HEK293 (cell line): ENCODE results near the gene ADSS1.

Experiments used
- BCL11A ChIP-seq: fragments of 450-650 bp; formaldehyde crosslinking; IDR thresholded peaks from 2 replicates; pipeline ENCODE4 v1.5.1; 2016; ENCODE audit warnings: low read depth, missing biosample characterization, missing genetic modification characterization
- EGR2 ChIP-seq: fragments of 450-650 bp; formaldehyde crosslinking; IDR thresholded peaks from 2 replicates; pipeline ENCODE4 v1.5.1; 2016; ENCODE audit warnings: low read depth, missing biosample characterization, missing genetic modification characterization
- GLIS1 ChIP-seq: fragments of 450-650 bp; formaldehyde crosslinking; IDR thresholded peaks from 2 replicates; pipeline ENCODE4 v1.5.1; 2016; ENCODE audit warnings: missing biosample characterization, missing genetic modification characterization
- KLF10 ChIP-seq: fragments of 450-650 bp; IDR thresholded peaks from 2 replicates; pipeline ENCODE4 v1.5.1; 2018; ENCODE audit warnings: missing biosample characterization, mild to moderate bottlenecking, missing genetic modification characterization
- KLF8 ChIP-seq: fragments of 450-650 bp; formaldehyde crosslinking; IDR thresholded peaks from 2 replicates; pipeline ENCODE4 v1.5.1; 2016; ENCODE audit warnings: missing biosample characterization, missing genetic modification characterization
- PRDM1 ChIP-seq: fragments of 450-650 bp; formaldehyde crosslinking; IDR thresholded peaks from 2 replicates; pipeline ENCODE4; 2016; ENCODE audit warnings: missing biosample characterization, missing genetic modification characterization
- ZBTB1 ChIP-seq: fragments of 450-650 bp; formaldehyde crosslinking; IDR thresholded peaks from 2 replicates; pipeline ENCODE4 v1.5.1; 2016; ENCODE audit warnings: missing biosample characterization, missing genetic modification characterization
- ZBTB8A ChIP-seq: fragments of 450-650 bp; formaldehyde crosslinking; IDR thresholded peaks from 2 replicates; pipeline ENCODE4 v1.5.1; 2016; ENCODE audit warnings: missing biosample characterization, missing genetic modification characterization
- ZFP3 ChIP-seq: fragments of 450-650 bp; formaldehyde crosslinking; IDR thresholded peaks from 2 replicates; pipeline ENCODE4 v1.5.1; 2016; ENCODE audit warnings: low read depth, missing biosample characterization, missing genetic modification characterization
- ZFP41 ChIP-seq: fragments of 450-650 bp; formaldehyde crosslinking; IDR thresholded peaks from 2 replicates; pipeline ENCODE4 v1.5.1; 2016; ENCODE audit warnings: missing biosample characterization, missing genetic modification characterization, borderline replicate concordance
- ZIC2 ChIP-seq: fragments of 450-650 bp; formaldehyde crosslinking; IDR thresholded peaks from 2 replicates; pipeline ENCODE4 v1.5.1; 2016; ENCODE audit warnings: missing biosample characterization, missing genetic modification characterization
- ZNF112 ChIP-seq: fragments of 450-650 bp; formaldehyde crosslinking; IDR thresholded peaks from 2 replicates; pipeline ENCODE4 v1.5.0; 2017; ENCODE audit warnings: missing biosample characterization, missing genetic modification characterization
- ZNF133 ChIP-seq: fragments of 450-650 bp; formaldehyde crosslinking; IDR thresholded peaks from 2 replicates; pipeline ENCODE4 v1.5.1; 2016; ENCODE audit warnings: missing biosample characterization, missing genetic modification characterization
- ZNF146 ChIP-seq: fragments of 450-650 bp; formaldehyde crosslinking; IDR thresholded peaks from 2 replicates; pipeline ENCODE4 v1.5.1; 2016; ENCODE audit warnings: missing biosample characterization, missing genetic modification characterization
- ZNF157 ChIP-seq: fragments of 450-650 bp; formaldehyde crosslinking; IDR thresholded peaks from 2 replicates; pipeline ENCODE4 v1.5.1; 2016; ENCODE audit warnings: missing biosample characterization, missing genetic modification characterization
- ZNF169 ChIP-seq: fragments of 450-650 bp; formaldehyde crosslinking; IDR thresholded peaks from 2 replicates; pipeline ENCODE4 v1.5.1; 2016; ENCODE audit warnings: missing biosample characterization, missing genetic modification characterization
- ZNF248 ChIP-seq: fragments of 450-650 bp; formaldehyde crosslinking; IDR thresholded peaks from 2 replicates; pipeline ENCODE4 v1.5.1; 2017; ENCODE audit warnings: missing biosample characterization, missing genetic modification characterization
- ZNF324 ChIP-seq: fragments of 450-650 bp; formaldehyde crosslinking; IDR thresholded peaks from 2 replicates; pipeline ENCODE4 v1.5.1; 2016; ENCODE audit warnings: missing biosample characterization, missing genetic modification characterization
- ZNF404 ChIP-seq: fragments of 450-650 bp; formaldehyde crosslinking; IDR thresholded peaks from 2 replicates; pipeline ENCODE4 v1.5.1; 2017; ENCODE audit warnings: missing biosample characterization, missing genetic modification characterization
- ZNF473 ChIP-seq: fragments of 450-650 bp; formaldehyde crosslinking; IDR thresholded peaks from 2 replicates; pipeline ENCODE4 v1.5.1; 2017; ENCODE audit warnings: missing biosample characterization, missing genetic modification characterization
- ZNF501 ChIP-seq: fragments of 450-650 bp; formaldehyde crosslinking; IDR thresholded peaks from 2 replicates; pipeline ENCODE4 v1.5.1; 2016; ENCODE audit warnings: missing biosample characterization, missing genetic modification characterization
- ZNF530 ChIP-seq: fragments of 450-650 bp; formaldehyde crosslinking; IDR thresholded peaks from 2 replicates; pipeline ENCODE4 v1.5.1; 2016; ENCODE audit warnings: low read depth, missing biosample characterization, missing genetic modification characterization
- ZNF558 ChIP-seq: fragments of 450-650 bp; formaldehyde crosslinking; IDR thresholded peaks from 2 replicates; pipeline ENCODE4 v1.5.1; 2016; ENCODE audit warnings: missing biosample characterization, missing genetic modification characterization
- ZNF585B ChIP-seq: fragments of 450-650 bp; formaldehyde crosslinking; IDR thresholded peaks from 2 replicates; pipeline ENCODE4 v1.5.1; 2016; ENCODE audit warnings: missing biosample characterization, missing genetic modification characterization
- ZNF670 ChIP-seq: fragments of 450-650 bp; formaldehyde crosslinking; IDR thresholded peaks from 2 replicates; pipeline ENCODE4 v1.5.1; 2016; ENCODE audit warnings: missing biosample characterization, missing genetic modification characterization, low read depth
- ZNF701 ChIP-seq: fragments of 450-650 bp; formaldehyde crosslinking; IDR thresholded peaks from 2 replicates; pipeline ENCODE4 v1.5.1; 2016; ENCODE audit warnings: missing biosample characterization, missing genetic modification characterization
- ZSCAN16 ChIP-seq: fragments of 450-650 bp; formaldehyde crosslinking; IDR thresholded peaks from 2 replicates; pipeline ENCODE4 v1.5.1; 2016; ENCODE audit warnings: missing biosample characterization, missing genetic modification characterization
- ZSCAN30 ChIP-seq: fragments of 450-650 bp; IDR thresholded peaks from 2 replicates; pipeline ENCODE4 v1.5.1; 2018; ENCODE audit warnings: missing biosample characterization, mild to moderate bottlenecking, missing genetic modification characterization, moderate library complexity
- TF ChIP-seq, protein P1 (sequence below): fragments of 450-650 bp; formaldehyde crosslinking; conservative IDR thresholded peaks from 2 replicates; pipeline ENCODE4 v1.5.1; 2016; ENCODE audit warnings: low read depth, missing biosample characterization, missing genetic modification characterization
- TF ChIP-seq, protein P2 (sequence below): fragments of 450-650 bp; formaldehyde crosslinking; IDR thresholded peaks from 2 replicates; pipeline ENCODE4 v1.5.1; 2016; ENCODE audit warnings: missing biosample characterization, missing genetic modification characterization
- TF ChIP-seq, protein P3 (sequence below): fragments of 450-650 bp; formaldehyde crosslinking; IDR thresholded peaks from 2 replicates; pipeline ENCODE4 v1.5.1; 2017; ENCODE audit warnings: missing biosample characterization, missing genetic modification characterization
- TF ChIP-seq, protein P4 (sequence below): sonication (generic); formaldehyde crosslinking; IDR thresholded peaks from 2 replicates; pipeline ENCODE4 v1.8.1; 2022; ENCODE audit warnings: mild to moderate bottlenecking, moderate library complexity, missing genetic modification reagents
- TF ChIP-seq, protein P5 (sequence below): fragments of 450-650 bp; formaldehyde crosslinking; IDR thresholded peaks from 2 replicates; pipeline ENCODE4 v1.5.1; 2016; ENCODE audit warnings: missing biosample characterization, missing genetic modification characterization

The ADSS1 gene

DNA sequence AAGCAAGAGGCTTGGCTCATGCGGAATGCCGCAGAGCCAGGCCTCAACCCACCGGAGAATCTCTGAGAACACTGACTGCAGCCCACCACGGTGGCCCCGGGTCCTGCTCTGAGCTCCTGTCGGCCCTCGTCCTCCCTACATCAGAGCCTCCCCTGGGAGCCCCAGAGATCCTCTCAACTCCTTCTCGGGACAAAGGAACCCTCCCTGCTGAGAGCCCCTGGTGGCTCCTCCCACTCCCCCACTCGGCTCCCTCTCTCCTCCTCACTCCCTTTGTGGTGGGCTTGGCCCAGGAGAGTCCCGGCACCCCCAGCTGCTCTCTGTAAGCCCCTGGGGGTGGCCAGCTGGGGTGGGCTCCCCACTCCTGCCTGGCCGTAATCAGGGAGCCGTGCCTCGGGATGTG, 45.7 kb upstream of the ADSS1 start (continued):
- TF ChIP-seq, protein P1, sequence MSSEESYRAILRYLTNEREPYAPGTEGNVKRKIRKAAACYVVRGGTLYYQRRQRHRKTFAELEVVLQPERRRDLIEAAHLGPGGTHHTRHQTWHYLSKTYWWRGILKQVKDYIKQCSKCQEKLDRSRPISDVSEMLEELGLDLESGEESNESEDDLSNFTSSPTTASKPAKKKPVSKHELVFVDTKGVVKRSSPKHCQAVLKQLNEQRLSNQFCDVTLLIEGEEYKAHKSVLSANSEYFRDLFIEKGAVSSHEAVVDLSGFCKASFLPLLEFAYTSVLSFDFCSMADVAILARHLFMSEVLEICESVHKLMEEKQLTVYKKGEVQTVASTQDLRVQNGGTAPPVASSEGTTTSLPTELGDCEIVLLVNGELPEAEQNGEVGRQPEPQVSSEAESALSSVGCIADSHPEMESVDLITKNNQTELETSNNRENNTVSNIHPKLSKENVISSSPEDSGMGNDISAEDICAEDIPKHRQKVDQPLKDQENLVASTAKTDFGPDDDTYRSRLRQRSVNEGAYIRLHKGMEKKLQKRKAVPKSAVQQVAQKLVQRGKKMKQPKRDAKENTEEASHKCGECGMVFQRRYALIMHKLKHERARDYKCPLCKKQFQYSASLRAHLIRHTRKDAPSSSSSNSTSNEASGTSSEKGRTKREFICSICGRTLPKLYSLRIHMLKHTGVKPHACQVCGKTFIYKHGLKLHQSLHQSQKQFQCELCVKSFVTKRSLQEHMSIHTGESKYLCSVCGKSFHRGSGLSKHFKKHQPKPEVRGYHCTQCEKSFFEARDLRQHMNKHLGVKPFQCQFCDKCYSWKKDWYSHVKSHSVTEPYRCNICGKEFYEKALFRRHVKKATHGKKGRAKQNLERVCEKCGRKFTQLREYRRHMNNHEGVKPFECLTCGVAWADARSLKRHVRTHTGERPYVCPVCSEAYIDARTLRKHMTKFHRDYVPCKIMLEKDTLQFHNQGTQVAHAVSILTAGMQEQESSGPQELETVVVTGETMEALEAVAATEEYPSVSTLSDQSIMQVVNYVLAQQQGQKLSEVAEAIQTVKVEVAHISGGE (tag by site-specific recombination), result no peak
- TF ChIP-seq ZNF585B (tag by site-specific recombination) (no peak), ZNF558 (no peak), ZFP3 (tag by site-specific recombination) (no peak), ZNF169 (tag by site-specific recombination) (no peak), PRDM1 (tag by site-specific recombination) (no peak), GLIS1 (tag by site-specific recombination) (peak; percentile 96), EGR2 (no peak), ZSCAN16 (no peak), ZNF404 (no peak), ZBTB8A (no peak), ZNF530 (tag by site-specific recombination) (no peak), KLF10 (tag by site-specific recombination) (no peak), ZSCAN30 (tag by site-specific recombination) (no peak), ZNF248 (tag by site-specific recombination) (no peak), ZNF157 (tag by site-specific recombination) (no peak), ZNF701 (tag by site-specific recombination) (no peak), ZNF146 (tag by site-specific recombination) (no peak), ZFP41 (tag by site-specific recombination) (no peak), ZNF324 (tag by site-specific recombination) (no peak), ZNF473 (no peak), ZNF112 (tag by site-specific recombination) (no peak), ZBTB1 (no peak), ZNF670 (tag by site-specific recombination) (no peak), ZNF501 (tag by site-specific recombination) (no peak), ZNF133 (tag by site-specific recombination) (no peak), BCL11A (tag by site-specific recombination) (no peak), ZIC2 (tag by site-specific recombination) (peak; percentile 14; the same call in 1 of the 2 replicates), KLF8 (tag by site-specific recombination) (no peak)
- TF ChIP-seq, protein P2, sequence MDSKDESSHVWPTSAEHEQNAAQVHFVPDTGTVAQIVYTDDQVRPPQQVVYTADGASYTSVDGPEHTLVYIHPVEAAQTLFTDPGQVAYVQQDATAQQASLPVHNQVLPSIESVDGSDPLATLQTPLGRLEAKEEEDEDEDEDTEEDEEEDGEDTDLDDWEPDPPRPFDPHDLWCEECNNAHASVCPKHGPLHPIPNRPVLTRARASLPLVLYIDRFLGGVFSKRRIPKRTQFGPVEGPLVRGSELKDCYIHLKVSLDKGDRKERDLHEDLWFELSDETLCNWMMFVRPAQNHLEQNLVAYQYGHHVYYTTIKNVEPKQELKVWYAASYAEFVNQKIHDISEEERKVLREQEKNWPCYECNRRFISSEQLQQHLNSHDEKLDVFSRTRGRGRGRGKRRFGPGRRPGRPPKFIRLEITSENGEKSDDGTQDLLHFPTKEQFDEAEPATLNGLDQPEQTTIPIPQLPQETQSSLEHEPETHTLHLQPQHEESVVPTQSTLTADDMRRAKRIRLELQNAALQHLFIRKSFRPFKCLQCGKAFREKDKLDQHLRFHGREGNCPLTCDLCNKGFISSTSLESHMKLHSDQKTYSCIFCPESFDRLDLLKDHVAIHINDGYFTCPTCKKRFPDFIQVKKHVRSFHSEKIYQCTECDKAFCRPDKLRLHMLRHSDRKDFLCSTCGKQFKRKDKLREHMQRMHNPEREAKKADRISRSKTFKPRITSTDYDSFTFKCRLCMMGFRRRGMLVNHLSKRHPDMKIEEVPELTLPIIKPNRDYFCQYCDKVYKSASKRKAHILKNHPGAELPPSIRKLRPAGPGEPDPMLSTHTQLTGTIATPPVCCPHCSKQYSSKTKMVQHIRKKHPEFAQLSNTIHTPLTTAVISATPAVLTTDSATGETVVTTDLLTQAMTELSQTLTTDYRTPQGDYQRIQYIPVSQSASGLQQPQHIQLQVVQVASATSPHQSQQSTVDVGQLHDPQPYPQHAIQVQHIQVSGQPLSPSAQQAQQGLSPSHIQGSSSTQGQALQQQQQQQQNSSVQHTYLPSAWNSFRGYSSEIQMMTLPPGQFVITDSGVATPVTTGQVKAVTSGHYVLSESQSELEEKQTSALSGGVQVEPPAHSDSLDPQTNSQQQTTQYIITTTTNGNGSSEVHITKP (tag by site-specific recombination), result peak; percentile 35; the same call in 1 of the 2 replicates
- TF ChIP-seq, protein P3, sequence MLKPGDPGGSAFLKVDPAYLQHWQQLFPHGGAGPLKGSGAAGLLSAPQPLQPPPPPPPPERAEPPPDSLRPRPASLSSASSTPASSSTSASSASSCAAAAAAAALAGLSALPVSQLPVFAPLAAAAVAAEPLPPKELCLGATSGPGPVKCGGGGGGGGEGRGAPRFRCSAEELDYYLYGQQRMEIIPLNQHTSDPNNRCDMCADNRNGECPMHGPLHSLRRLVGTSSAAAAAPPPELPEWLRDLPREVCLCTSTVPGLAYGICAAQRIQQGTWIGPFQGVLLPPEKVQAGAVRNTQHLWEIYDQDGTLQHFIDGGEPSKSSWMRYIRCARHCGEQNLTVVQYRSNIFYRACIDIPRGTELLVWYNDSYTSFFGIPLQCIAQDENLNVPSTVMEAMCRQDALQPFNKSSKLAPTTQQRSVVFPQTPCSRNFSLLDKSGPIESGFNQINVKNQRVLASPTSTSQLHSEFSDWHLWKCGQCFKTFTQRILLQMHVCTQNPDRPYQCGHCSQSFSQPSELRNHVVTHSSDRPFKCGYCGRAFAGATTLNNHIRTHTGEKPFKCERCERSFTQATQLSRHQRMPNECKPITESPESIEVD (tag by site-specific recombination), result no peak
- TF ChIP-seq, protein P4, sequence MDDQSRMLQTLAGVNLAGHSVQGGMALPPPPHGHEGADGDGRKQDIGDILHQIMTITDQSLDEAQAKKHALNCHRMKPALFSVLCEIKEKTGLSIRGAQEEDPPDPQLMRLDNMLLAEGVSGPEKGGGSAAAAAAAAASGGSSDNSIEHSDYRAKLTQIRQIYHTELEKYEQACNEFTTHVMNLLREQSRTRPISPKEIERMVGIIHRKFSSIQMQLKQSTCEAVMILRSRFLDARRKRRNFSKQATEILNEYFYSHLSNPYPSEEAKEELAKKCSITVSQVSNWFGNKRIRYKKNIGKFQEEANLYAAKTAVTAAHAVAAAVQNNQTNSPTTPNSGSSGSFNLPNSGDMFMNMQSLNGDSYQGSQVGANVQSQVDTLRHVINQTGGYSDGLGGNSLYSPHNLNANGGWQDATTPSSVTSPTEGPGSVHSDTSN (CRISPR knock-in tag), result no peak
- TF ChIP-seq, protein P5, sequence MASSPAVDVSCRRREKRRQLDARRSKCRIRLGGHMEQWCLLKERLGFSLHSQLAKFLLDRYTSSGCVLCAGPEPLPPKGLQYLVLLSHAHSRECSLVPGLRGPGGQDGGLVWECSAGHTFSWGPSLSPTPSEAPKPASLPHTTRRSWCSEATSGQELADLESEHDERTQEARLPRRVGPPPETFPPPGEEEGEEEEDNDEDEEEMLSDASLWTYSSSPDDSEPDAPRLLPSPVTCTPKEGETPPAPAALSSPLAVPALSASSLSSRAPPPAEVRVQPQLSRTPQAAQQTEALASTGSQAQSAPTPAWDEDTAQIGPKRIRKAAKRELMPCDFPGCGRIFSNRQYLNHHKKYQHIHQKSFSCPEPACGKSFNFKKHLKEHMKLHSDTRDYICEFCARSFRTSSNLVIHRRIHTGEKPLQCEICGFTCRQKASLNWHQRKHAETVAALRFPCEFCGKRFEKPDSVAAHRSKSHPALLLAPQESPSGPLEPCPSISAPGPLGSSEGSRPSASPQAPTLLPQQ (tag by site-specific recombination), result no peak
